HPDE6-E6E7 (cell line): ENCODE results near the gene IFT20.

Experiments used
- DNase-seq: peaks from one replicate; pipeline ENCODE4 v3.0.0; 2011; ENCODE audit warnings: missing footprints; ENCODE audit errors: extremely low spot score

IFT20 gene

GRCh38 chr17:28335959-28336871 is 943 bp upstream of the IFT20 start:
- DNase-seq = peak; percentile 77

DNA sequence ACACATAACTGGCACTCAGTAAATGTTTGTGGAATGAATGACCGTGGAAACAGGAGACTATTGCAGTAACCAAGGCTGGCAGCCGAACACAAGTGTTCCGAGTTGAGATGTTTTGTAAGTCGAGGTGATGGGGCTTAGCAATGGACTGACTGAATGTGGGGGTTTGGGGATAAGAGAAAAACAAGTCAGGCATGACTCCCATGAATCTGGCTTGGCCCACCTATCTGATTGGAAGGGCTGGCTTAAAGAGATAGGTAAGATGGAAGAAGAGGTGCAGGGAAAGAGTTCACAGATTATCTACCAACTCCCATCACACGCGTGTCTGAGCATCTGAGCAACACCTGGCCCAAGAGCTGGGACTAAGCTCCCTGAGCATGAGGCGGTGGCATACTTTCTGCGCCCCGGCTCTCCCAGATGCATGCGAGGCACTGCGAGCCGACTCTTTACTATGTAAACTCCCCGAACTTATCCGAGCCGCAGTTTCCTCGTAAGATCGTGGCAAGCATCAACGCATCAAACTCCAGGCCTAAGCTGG is 539 bp downstream of the IFT20 start:
- DNase-seq = no peak

DNA sequence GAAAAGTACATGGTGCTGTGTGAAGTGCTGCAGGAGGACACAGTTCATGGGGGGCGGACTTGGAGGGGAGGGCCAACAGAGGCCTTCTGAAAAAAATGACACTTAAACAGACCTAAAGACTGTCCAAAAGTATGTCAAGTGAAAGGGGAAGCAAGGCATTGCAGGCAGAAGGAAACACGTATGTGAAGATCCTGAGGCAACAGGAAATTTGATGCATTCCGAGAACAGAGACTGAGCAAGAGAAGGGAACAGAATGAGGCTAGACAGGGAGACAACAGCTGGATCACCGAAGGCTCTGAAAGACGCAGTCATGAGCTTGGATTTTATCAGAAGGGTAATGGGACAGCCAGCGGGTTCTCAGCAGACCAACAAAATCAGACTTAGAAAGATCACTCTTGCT is 1.1 kb downstream of the IFT20 start:
- DNase-seq = no peak

- DNase-seq = no peak
Observed at GRCh38 chr17:28333083-28333746, 2.1 kb downstream of the IFT20 start.

DNA sequence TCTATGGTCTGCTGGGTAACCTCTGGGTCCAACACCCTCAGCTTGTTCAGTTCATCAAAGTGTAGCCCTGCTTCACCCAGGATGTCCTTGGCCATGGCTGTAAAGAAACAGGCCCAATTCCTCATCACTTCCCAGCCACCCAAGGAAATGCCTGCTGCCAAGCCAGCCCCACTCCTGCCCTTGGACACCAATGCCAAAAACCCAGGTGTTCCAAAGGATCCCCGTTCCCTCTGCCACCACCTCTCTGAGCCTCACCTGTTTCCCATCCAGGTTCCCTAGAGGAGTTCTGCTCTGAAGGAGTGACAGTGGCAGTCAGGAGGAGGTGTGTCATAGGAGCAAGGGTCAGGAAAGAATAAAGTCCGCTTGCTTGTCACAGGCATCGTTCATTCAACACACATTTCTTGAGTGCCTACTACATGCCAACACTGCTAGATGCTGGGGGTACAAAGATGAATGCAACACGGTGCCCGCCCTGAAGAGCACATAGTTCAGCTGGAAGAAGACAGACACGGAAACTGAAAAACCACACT is 3.3 kb downstream of the IFT20 start:
- DNase-seq = no peak

GRCh38 chr17:28330671-28331070 is 4.6 kb downstream of the IFT20 start:
- DNase-seq = no peak

DNA sequence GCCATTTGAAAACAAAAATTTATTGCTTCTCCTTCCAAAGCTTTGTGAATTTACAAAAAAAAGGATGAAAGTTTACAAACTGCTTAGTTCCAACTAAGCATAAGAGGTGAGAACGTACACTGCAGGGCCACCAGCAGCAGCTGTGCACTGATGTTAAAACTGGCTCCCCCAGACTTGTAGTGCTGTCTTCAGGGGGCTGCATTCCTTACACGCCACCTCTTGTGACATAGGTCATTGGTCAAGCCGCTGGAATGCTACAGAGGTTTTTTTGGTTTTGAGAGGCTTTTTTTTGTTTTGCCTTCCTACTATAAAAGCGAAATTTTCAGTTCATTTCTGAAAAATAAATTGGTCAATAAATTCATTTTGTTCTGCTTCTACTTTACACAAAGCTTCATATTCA is 6.9 kb downstream of the IFT20 start:
- no peak for DNase-seq

DNA sequence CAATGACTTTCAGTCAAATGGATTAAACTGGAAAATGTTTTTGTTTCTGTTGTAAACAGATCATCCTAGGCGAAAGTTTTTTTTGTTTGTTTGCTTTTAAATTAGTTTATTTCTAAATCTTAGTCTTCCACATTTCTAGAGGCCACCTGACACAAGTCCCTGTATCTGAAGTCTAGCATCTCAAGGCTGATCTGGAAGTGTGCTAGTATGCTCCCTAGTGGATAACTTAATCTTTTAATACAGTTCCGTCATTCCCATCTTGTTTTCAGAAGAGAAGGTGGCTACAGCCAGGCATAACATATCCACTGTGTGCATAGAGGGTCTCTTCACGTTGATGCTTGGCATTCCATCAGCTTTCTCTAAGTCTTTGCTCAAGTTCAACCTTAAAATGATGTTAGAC is 7.6 kb downstream of the IFT20 start:
- DNase-seq = no peak

DNA sequence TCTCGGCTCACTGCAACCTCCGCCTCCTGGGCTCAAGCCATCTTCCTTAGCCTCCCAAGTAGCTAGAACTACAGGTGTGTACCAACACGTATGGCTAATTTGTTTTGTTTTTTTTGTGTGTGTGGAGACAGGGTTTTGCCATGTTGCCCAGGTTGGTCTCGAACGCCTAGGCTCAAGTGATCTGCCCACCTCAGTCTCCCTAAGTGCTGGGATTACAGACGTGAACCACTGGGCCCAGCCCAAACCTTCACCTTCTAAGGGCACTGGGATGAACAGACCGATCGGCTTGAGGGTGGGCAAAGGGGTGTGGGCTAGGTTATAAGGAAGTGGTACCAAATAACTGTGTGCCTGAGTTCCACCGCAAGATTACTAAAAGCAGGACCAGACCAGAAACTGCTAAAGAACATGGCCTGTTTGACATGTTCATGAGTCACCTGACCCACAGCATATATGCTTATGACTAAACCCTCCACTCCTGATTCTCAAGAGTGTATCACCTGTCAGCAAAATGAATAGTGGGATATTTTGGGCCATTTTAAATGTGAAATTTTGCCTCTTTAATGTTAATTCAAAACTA is 8.2 kb downstream of the IFT20 start:
- DNase-seq = no peak

DNA sequence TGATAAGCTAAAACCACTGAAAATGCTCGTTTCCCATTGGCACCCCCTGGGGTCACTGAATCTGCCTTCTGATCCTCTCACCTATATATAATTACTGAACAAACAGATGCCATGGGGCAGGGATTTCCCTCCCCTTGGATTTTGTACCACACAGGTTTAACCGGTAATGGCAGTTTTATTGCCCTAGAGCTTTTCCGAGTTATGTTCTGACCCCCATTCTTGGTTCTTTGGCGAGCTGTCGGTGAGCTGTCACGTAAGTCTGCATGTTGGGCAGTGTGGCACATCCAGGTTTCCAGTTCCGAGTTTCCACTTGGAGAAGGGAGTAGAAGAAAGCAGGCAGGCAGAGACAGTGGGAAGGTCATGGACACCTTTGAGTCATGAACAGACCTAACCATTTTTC is 9.2 kb downstream of the IFT20 start:
- DNase-seq = no peak

DNA sequence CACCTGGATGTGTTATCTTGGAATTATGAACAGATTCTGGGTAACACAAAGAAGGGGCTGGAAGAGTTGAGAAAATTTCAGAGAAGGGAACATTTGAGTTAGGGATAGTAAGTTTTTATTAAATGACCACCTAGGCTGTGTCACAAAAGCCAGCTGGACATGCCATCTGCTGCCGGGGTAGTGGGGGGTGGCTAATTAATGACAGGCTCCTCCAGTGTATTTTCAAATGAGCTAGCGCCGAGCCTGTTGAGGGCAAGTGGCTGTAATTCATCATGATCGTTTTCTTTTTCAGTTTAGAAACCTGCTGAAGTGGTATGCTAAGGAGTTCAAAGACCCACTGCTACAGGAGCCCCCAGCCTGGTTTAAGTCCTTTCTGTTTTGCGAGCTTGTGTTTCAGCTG is 10.1 kb downstream of the IFT20 start:
- DNase-seq = no peak

DNA sequence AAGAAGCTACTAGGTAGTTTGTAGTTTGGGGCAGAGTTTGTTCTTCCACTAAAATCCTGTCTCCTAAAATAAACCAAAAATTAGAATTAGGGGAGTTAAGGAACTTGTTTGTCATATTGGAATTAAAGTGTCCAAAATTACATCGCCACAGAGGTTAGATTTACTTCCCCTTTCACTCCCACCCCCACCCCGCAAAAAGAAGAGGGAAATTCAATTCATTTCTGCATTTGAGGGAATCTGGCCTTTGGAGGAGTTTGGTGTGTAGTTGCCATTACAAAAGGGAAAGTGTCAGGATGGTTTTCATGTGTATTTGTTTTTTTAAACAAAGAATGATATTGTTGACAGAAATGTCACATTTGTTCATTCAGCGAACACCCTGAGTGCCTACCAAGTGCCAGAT is 10.5 kb downstream of the IFT20 start:
- no peak for DNase-seq

DNA sequence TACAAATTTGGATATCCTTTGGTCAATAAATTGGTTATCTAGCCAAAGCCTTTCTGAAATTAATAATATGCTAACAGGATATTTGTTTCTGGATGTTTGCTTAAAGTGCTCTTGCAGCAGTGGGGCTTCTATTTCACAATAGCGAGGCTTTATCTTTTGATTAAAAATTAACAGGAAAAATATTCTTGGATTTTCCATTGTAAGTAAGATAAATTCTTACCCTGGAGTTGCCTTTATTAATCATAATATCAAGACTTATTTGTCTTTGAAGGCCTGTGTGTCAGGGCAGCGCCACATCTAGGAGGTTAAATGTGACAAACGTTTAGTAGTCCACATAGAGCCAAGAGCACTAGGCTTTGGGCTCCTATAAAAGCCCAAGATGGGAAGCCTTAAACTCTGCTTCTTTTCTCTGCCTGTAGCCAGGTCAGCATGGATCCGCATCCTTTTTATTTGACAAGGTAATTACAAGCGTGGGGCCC is 11.0 kb downstream of the IFT20 start:
- DNase-seq = no peak

GRCh38 chr17:28320215-28321061 is 14.8 kb downstream of the IFT20 start:
- DNase-seq = no peak

DNA sequence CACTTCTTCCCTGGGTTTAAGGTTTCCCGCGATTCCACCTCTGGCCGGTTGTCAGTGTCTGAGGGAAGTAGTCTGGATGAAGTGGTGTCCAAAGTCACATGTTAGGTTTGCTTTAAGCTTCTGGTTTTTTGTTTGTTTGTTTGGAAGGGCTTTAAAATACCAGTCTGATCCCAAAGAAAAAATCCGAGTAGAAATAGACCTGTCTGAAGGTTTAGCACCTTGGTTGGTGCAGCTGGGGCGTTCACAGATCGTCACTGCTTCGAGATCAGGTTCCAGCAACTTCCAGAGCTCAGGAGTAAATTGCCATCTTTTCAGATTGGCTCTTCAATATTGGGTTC is 15.7 kb downstream of the IFT20 start:
- DNase-seq = no peak

GRCh38 chr17:28318759-28319597 is 16.3 kb downstream of the IFT20 start, which contains the start of gene TMEM97:
TSS of gene TMEM97 (plus strand) at chr17:28319200. CDS start at chr17:28319240, 40 bp downstream.
- peak; percentile 96 for DNase-seq

DNA sequence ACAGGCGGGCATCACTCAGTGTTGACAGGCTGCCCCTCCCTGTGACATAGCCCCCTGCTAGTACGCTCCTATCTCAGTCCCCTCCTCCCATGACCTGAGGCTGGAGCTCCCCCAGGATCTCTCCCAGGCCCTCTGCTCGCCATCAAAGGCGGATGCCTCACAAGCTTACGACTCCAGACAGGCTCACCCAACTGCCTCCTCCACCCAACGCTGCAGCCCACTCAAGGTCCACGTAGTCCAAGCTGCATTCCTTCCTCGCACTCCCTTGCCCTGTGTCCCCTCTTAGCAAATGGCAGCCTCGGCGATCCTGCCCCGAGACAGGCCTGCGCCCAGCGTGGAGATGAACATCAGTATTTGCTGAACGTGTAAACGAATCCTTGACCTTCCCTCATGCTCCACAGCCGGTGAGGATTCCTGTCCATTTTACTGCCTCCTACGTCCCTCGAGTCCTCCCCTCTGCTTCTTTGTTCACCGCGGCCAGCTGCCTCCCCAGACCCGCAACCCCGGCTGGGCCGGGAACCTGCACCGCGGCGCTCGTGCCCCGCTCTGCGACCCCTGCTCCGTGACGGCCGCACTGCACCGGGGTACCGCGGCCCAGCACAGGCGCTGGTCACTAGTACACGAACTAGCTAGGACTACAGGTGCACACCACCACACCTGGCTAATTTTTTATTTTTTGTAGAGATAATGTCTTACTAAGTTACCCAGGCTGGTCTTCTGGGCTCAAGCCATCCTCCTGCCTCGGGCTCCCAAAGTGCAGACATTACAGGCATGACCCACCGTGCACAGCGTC is 17.1 kb downstream of the IFT20 start:
- DNase-seq = no peak

GRCh38 chr17:28317099-28317965 is 17.9 kb downstream of the IFT20 start:
- no peak for DNase-seq
